ENCODE results near the gene SNX11.

SNX11 gene

DNA sequence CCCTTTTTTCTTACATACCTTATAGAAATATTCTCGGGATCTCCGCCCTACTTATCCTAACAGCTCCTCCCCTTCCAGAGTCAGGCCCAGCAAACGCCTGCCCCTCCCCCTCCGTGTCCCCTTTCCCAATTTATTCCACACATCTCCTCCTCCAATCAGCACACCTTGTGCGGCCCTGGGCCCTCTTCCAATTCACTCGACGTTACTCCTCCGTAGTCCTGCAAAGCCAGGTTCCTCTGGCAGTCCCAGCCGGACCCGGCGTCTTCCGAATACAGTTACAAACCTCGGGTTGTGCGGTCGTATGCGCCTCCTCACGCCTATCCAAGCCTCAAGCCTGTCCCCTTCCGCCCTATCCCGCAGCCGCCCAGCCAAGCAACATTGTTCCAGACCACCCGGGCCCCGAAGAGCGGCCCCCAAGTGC is 7.0 kb upstream of the SNX11 start:
- DNase-seq, result no peak

DNA sequence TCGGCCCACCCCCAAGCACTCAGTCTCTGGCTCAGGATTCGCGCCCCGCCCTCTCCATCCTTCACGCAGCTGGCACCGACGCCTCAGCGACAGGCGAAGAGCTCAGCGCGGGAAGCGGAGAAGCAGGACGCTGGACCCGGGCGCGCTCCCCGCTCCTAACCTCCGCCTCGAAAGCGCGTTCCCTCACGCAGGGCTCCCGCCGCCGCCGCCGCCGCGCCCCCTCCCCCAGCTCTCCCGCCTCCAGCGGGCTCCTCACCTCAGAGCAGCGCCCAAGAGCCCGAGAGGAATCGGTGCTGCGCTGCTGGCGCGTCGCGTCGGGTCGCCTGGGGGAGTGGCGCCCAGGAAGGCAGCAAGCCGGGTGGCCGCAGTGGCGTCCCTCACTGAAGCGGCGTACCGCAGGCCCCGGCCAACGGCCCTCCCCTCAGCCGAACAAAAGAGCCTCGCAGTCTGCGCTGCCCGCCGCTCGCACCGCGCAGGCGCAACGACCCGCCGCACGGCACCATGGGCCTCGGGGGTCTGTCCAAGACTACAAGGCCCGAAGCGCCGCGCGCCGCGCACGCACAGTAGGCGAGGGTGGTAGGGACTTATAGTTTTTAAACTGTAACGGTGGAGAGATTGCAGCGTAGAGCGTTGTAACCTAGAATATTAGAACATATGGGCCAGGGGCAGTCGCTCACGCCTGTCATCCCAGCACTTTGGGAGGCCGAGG is 6.4 kb upstream of the SNX11 start, which contains the start of gene CBX1:
Gene CBX1, minus strand, starts transcription at position 467 of the 709 bp plus-strand sequence. CDS start 24,474 bp downstream, outside the sequence.
- peak; percentile 80 for DNase-seq

GRCh38 chr17:48102043-48102750 is 5.4 kb upstream of the SNX11 start:
- no peak for DNase-seq

DNA sequence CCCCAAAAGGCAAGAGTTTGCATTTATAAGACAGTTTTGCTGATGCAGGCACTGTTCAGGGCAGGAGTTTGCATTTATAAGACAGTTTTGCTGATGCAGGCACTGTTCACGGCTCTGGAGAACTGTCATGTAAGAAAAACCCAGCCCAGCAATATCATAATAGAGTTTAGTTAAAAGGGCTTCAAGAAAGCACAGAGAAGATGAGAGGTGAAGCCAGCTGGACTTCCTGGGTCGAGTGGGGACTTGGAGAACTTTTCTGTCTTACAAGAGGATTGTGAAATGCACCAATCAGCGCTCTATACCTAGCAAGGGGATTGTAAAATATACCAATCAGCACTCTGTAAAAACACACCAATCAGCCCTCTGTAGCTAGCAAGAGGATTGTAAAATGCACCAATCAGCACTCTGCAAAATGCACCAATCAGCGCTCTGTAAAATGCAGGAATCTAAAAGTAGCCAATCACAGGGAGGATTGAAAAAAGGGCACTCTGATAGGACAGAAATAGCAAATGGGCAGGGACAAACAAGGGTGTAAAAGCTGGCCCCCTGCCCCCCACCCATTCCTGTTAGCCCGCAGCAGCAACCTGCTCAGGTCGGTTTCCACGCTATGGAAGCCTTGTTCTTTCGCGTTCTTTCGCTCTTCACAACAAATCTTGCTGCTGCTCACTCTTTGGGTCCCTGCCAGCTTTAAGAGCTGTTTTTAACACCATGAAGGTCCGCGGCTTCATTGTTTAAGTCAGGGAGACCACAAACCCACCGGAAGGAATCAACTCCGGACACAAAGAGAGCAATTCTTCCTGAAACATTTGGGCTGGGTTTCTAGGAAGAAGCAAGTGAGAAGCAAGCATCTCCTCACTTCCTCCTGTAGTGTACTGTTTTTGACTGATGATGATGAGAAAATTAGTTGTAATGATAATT is 4.5 kb upstream of the SNX11 start:
- peak; percentile 81 for DNase-seq

- no peak for DNase-seq
Measured at GRCh38 chr17:48104440-48104839, 3.1 kb upstream of the SNX11 start.

GRCh38 chr17:48106802-48107136 is 797 bp upstream of the SNX11 start:
- DNase-seq, result no peak

DNA sequence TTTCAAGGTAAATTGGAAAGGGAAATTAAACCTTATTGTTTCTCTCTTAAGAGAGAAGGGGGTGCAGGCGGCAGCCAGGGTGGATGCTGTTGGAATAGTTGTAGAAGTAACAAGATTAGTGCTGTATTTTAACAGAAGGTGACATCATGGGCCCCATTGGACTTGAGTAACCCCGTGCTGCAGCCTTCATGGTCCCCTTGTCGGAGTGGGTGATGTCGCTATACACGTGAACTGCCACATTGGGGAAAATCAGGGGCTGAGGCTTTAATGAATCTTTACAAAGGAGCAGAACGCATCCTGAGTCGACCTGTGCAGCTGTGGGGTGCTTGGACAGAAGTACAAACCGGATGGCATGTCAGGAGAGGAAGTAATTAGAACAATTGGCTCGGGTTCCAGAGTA is 3.2 kb downstream of the SNX11 start:
- no peak for DNase-seq

- no peak for DNase-seq
Measured at GRCh38 chr17:48111937-48112241, 4.3 kb downstream of the SNX11 start.

DNA sequence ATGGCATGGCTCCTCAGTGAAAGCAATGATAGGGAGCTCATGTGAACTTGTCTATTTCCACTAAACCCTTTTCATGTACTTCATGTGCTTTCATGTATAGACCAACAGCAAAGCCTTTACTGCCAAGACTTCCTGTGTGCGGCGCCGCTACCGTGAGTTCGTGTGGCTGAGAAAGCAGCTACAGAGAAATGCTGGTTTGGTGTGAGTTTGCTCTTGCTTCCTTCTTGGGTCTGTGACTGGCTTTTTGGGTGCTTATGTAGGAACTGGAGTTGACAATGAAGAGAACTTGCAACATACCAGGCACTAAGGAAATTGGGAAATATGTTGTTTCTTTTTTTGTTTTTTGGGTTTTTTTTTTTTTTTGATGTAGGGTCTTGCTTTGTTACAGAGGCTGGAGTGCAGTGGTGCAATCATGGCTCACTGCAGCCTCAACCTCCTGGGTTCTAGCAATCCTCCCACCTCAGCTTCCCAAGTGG is 5.7 kb downstream of the SNX11 start:
- DNase-seq, result no peak

DNA sequence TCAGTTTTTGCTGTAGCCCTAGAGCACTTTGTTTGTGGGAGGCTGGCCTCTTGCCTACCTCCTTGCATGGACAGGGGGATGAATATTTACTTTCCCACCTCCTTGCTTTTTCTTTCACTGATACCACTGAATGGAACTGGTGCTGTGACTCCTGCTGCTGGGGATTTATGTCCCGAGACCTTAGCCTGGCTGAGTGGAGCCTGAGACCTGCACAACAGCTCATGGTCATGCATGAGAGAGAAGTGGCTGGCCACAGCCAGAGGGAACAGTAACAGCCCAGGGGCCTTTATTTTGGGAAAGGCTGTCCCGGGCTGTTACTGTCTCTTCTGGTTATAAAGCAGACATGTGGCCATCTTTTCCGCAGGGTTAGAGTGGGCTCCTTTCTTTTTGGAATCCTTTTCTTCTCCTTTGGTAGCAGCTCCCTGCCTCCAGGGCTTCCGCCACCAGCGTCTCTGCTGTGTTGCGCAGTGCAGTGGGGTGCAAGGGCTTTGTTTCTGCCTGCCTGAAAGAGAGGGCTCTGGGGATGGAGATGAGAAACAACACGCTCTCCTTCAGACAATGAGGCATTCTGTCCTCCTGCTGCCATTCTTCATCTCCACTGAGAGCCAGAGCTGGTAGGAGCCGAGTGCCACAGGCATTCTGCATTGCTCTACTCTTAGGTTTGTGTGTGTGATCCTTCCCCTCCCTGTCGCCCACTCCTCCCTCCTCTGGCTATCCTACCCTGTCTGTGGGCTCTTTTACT is 14.5 kb downstream of the SNX11 start:
- DNase-seq, result no peak

DNA sequence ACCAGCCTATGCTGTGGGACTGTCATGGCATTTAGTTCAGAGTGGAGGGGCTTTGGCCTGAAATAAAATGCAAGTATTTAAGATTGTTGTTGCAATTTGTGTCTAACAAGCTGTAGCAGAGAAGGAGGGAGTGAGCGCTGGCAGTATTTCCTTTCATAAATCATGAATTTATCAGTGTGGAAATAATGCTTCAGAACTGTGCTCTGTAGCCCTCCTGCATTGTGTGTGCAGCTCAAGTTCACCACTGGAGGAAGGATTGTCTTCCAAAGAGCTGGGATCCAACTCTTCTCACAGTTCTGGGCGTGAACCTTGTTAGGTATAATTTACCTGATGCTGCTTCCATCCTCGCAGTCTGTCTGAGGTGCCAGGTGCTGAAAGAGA is 15.1 kb downstream of the SNX11 start:
- DNase-seq, result no peak

DNA sequence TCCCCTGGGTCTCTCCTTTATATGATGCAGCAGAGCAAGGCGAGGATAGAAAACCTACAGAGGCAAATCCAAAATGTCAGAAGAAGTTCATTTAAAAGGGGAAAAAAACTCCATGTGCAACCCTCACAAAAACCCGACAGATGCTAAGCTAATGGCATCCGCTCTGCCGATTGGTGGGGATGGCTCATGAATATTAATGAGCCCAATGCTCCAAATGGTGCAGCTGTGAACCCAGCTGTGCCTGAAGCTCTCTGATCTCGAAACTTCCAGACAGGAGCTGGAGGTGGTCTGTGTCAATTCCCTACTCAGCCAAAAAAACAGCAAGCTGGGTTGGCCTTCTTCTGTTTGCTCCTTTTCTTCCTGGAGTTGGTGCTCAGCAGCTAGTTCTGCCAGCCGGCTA is 15.5 kb downstream of the SNX11 start:
- DNase-seq, result no peak

GRCh38 chr17:48123776-48124388 is 16.3 kb downstream of the SNX11 start:
- DNase-seq, result no peak

GRCh38 chr17:48125829-48126531 is 18.4 kb downstream of the SNX11 start:
- no peak for DNase-seq

DNA sequence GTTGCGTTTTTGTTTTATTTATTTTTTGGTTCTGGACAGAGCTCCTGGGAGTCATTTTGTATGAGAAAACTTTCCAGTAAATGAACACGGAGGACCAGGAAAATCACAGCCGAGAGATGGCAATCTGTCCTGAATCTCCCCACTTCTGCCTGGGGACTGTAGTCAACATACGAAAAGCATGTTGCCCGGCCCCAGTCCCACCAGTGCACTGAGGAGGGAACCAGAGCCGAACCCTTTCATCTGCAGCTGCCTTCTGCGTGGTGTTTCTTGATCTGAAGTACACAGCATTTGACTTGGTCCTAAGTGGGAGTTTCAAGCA is 18.9 kb downstream of the SNX11 start:
- no peak for DNase-seq

DNA sequence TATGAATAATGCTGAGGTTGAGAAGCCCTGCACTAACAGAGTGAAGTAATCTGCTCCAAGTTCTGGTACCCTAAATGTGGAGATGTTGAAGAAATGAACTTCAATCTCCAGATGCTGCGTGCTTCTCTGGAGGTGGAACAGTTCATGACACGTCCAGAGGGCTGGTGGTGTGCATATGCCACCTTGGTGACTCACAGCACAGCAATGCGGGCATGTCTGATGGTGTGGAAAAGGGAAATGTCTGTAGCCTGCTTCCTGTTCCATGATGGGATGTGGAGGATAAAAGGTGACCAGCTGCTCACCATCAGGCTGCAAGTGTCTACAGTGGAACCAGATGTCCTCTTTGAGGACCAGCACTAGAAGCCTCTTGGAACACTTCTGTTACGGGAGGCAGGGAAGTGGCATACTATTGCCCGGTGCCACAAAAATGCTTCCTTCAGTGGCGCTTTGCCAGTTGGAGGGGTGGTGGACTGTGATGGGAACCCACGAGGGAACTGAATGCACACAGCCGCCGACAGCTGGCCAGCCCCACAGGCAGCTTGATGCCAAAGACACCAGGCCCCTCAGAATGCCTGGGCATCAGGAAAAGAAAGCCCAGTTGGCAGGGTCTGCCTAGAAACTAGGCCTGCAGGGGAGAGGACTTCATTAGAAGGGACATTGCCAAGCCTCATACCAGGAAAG is 19.9 kb downstream of the SNX11 start:
- no peak for DNase-seq

DNA sequence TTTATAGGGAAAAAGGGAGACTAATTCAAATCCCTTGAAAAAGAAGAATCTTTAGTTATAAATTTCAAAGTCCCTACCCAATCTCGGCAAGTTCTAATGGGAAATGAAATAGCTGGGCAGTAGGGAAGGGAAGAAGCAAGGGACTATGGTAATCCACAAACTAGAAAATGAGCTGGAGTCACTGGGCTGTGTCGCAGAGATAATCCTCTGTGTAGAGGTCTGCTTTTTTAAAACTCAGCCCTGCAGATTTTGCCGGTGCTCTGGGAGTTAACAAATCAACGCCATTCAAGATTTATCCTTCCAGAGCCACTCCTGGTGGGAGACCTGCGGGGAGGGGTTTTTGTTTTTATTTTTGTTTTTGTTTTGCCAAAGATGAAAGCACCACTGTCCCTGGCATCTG is 20.8 kb downstream of the SNX11 start:
- no peak for DNase-seq

GRCh38 chr17:48129981-48130380 is 22.4 kb downstream of the SNX11 start:
- no peak for DNase-seq

- DNase-seq, result no peak
Measured at GRCh38 chr17:48131216-48131824, 23.8 kb downstream of the SNX11 start.

GRCh38 chr17:48132385-48132784 is 24.8 kb downstream of the SNX11 start:
- no peak for DNase-seq

- DNase-seq, result no peak
Measured at GRCh38 chr17:48134912-48135480, 27.4 kb downstream of the SNX11 start.

Measured in KG1 (cell line).